ENCODE data around the gene SNRNP200. TPM values are rescaled to one million over a fixed set of nuclear protein-coding genes. Genes with fewer than 3 reads are reported as not detected.

SNRNP200 gene
- total and polyA plus RNA-seq, 4 experiments from 2014 or later: 53.6 to 227 (median 155) TPM

DNA sequence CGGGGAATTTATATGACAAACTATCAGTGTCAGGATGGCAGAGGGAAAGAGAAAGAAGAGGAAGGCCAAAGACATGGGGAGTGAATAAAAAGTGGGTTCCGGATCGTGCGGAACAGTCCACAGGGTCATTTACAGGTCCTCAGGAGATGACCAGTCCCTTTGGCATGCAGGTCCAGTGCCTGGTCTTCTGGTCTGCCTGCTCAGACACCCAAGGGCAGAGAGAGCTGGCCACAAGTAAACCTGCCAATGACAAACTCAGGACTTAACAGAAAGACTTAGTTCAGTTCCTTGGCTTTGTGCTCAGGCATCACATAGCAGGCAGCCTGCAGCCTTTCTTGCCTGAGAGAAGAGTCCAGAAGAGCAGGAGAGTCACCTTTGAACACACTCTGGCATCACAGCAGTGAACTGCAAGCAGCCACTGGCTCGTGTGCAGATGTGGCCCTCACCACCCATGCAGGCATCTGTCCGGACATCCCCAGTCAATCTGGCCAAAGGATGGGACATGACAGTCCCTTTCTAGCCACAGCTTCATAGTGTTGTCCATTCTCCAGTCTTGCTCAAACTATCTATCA is 53.5 kb downstream of the SNRNP200 start:
- H3K4me3 ChIP-seq (ENCODE audit: low read length in 2 of 2): no peak overlapping the region
- ChIA-PET POLR2A (ENCODE audit: partially characterized antibody) (interaction anchor here (1.6 kb wide), 1 partner anchor 10 kb away, joined by 4 read pairs; no protein-coding TSS in a partner anchor), CTCF (ENCODE audit: partially characterized antibody) (no interaction called here)
- H3K27ac ChIP-seq (ENCODE audit: low read depth, low read length): no peak overlapping the region
- intact Hi-C loops (cut with micrococcal nuclease): no loop called here
- no peaks in the 10 kb centered on the region for H3K27me3 Mint-ChIP-seq
- peaks cover 7% of the 10 kb centered on the region for H3K4me1 ChIP-seq (ENCODE audit: insufficient read depth, low read length)
- no peak for DNase-seq
- H3K9me3 ChIP-seq (ENCODE audit: control insufficient read depth in 1 of 2, low read length in 2 of 2): no peaks in the 10 kb centered on the region
- H3K4me3 Mint-ChIP-seq: no peak overlapping the region
- peak overlapping the region in 6 of 7 donors; percentile 17 to 87 (median 54) for H3K27ac Mint-ChIP-seq
- no peaks in the 10 kb centered on the region for H3K27me3 ChIP-seq (ENCODE audit: insufficient read depth, low read length)
- H3K36me3 Mint-ChIP-seq: peaks cover 31 to 54% of the 10 kb centered on the region in 2 donors
- H3K36me3 ChIP-seq (ENCODE audit: insufficient read depth, low read length): peaks cover 41% of the 10 kb centered on the region
- H3K9me3 Mint-ChIP-seq: no peaks in the 10 kb centered on the region
- peaks cover 10 to 20% (median 17%) of the 10 kb centered on the region in 4 donors for H3K4me1 Mint-ChIP-seq

DNA sequence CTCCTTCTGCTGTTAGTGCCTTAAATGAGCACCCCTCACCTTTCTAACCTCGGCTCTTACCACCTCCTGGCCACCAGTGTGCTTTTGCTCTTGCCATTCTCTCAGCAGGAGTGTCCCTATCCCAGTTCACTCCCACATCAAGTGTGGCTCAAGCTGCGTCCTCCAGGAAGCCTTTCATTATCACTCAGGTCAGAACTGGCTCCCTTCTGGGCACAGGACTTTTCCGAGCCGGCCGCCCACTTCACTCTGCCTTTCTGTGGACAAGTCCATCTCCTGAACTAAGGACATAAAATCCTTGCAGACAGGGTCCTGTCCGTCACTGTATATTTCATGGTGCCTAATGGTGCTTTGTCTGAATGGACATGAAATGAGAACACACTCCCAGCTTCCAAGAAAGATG is 55.2 kb downstream of the SNRNP200 start:
- DNase-seq: no peak
- H3K9me3 ChIP-seq (ENCODE audit: control insufficient read depth in 1 of 2, low read length in 2 of 2): no peaks in the 10 kb centered on the region
- Mint-ChIP-seq H3K9me3 (no peaks in the 10 kb centered on the region), H3K27ac (peak overlapping the region in 6 of 7 donors; percentile 5 to 85 (median 42)), H3K36me3 (peaks cover 23 to 44% of the 10 kb centered on the region in 2 donors), H3K27me3 (no peaks in the 10 kb centered on the region), H3K4me3 (no peak overlapping the region), H3K4me1 (peaks cover 19 to 29% (median 25%) of the 10 kb centered on the region in 4 donors)
- H3K36me3 ChIP-seq (ENCODE audit: insufficient read depth, low read length): peaks cover 35% of the 10 kb centered on the region
- H3K27ac ChIP-seq (ENCODE audit: low read depth, low read length): no peak overlapping the region
- no peaks in the 10 kb centered on the region for H3K27me3 ChIP-seq (ENCODE audit: insufficient read depth, low read length)
- intact Hi-C loops (cut with micrococcal nuclease): no loop called here
- no peak overlapping the region for H3K4me3 ChIP-seq (ENCODE audit: low read length in 2 of 2)
- ChIA-PET CTCF (ENCODE audit: partially characterized antibody) (interaction anchor here (2.0 kb wide), 1 partner anchor 11 kb away, joined by 4 read pairs; no protein-coding TSS in a partner anchor), POLR2A (ENCODE audit: partially characterized antibody) (no interaction called here)
- H3K4me1 ChIP-seq (ENCODE audit: insufficient read depth, low read length): peaks cover 18% of the 10 kb centered on the region

DNA sequence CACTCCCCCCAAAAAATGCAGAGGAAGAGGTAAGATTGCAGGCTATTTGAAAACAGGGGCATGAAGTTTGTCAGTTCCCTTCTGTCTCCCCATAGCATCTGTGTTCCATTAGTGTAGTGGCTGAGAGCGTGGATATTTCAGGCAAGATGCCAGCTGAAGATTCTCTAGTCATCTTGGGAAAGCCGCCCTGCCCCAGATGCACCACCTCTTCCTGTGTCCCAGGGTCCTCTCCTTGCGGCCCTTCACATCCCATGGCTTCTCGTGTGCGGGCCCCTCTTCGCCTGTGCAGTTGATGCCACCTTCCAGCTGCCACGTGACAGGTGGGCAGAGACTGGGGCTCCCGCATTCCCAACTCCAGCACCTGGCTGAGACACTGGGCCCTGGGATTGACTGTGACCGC is 55.7 kb downstream of the SNRNP200 start:
- intact Hi-C loops (cut with micrococcal nuclease): no loop called here
- no peak for DNase-seq
- Mint-ChIP-seq H3K27ac (peak overlapping the region in 6 of 7 donors; percentile 4 to 74 (median 16)), H3K9me3 (no peaks in the 10 kb centered on the region), H3K36me3 (peaks cover 21 to 39% of the 10 kb centered on the region in 2 donors), H3K4me3 (no peak overlapping the region), H3K27me3 (no peaks in the 10 kb centered on the region), H3K4me1 (peaks cover 22 to 32% (median 26%) of the 10 kb centered on the region in 4 donors)
- no peaks in the 10 kb centered on the region for H3K9me3 ChIP-seq (ENCODE audit: control insufficient read depth in 1 of 2, low read length in 2 of 2)
- POLR2A ChIA-PET (ENCODE audit: partially characterized antibody): no interaction called here
- H3K36me3 ChIP-seq (ENCODE audit: insufficient read depth, low read length): peaks cover 29% of the 10 kb centered on the region
- no peaks in the 10 kb centered on the region for H3K27me3 ChIP-seq (ENCODE audit: insufficient read depth, low read length)
- no peak overlapping the region for H3K27ac ChIP-seq (ENCODE audit: low read depth, low read length)
- H3K4me3 ChIP-seq (ENCODE audit: low read length in 2 of 2): no peak overlapping the region
- peaks cover 18% of the 10 kb centered on the region for H3K4me1 ChIP-seq (ENCODE audit: insufficient read depth, low read length)
- CTCF ChIA-PET (ENCODE audit: partially characterized antibody): interaction anchor here (2.0 kb wide), 1 partner anchor 12 kb away, joined by 4 read pairs; no protein-coding TSS in a partner anchor

DNA sequence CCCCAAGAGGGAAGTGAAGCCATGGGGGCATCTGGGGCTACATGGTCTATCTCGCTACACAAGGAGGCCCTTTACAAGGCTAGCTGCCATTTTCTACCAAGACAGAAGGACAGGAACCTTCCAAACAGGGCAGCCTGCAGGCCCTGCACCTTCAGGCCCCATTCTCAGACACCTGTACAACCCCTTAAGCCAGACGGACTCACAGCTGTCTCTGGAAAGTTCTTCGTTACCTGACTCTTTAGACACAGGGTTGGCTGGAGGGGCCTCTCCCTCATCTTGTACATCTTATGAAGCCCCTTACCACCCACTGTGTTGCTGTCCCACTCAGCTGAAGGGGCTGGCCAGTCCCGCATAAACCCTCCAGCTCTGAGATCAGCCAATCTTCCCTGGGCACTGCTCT is 56.7 kb downstream of the SNRNP200 start:
- no peak for DNase-seq
- Mint-ChIP-seq H3K36me3 (peaks cover 14 to 29% of the 10 kb centered on the region in 2 donors), H3K9me3 (no peaks in the 10 kb centered on the region), H3K4me1 (peaks cover 21 to 30% (median 26%) of the 10 kb centered on the region in 4 donors), H3K4me3 (no peak overlapping the region), H3K27ac (peak overlapping the region in 3 of 7 donors; percentile 36 to 48 (median 46)), H3K27me3 (no peaks in the 10 kb centered on the region)
- H3K27me3 ChIP-seq (ENCODE audit: insufficient read depth, low read length): no peaks in the 10 kb centered on the region
- ChIA-PET POLR2A (ENCODE audit: partially characterized antibody) (interaction anchor here (1.3 kb wide), 1 partner anchor 27 kb away, joined by 3 read pairs; no protein-coding TSS in a partner anchor), CTCF (ENCODE audit: partially characterized antibody) (no interaction called here)
- intact Hi-C loops (cut with micrococcal nuclease): no loop called here
- H3K36me3 ChIP-seq (ENCODE audit: insufficient read depth, low read length): peaks cover 20% of the 10 kb centered on the region
- H3K4me1 ChIP-seq (ENCODE audit: insufficient read depth, low read length): peaks cover 18% of the 10 kb centered on the region
- H3K4me3 ChIP-seq (ENCODE audit: low read length in 2 of 2): no peak overlapping the region
- H3K9me3 ChIP-seq (ENCODE audit: control insufficient read depth in 1 of 2, low read length in 2 of 2): no peaks in the 10 kb centered on the region
- no peak overlapping the region for H3K27ac ChIP-seq (ENCODE audit: low read depth, low read length)

DNA sequence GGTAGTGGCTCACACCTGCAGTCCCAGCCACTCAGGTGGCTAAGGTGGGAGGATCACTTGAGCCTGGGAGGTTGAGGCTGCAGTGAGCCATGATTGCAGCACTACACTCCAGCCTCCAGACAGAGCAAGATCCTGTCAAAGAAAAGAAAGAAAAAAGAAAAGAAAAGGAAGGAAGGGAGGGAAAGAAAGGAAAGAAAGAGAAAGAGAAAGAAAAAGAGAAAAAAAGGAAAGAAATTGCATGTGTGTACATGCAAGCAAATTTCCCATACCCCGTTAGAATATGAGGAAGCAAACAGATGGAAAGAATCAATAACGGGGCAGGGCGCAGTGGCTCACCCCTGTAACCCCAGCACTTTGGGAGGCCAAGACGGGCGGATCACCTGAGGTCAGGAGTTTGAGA is 57.5 kb downstream of the SNRNP200 start:
- H3K4me1 Mint-ChIP-seq: peaks cover 22 to 33% (median 27%) of the 10 kb centered on the region in 4 donors
- POLR2A ChIA-PET (ENCODE audit: partially characterized antibody): interaction anchor here (1.3 kb wide), 1 partner anchor 28 kb away, joined by 3 read pairs; no protein-coding TSS in a partner anchor

DNA sequence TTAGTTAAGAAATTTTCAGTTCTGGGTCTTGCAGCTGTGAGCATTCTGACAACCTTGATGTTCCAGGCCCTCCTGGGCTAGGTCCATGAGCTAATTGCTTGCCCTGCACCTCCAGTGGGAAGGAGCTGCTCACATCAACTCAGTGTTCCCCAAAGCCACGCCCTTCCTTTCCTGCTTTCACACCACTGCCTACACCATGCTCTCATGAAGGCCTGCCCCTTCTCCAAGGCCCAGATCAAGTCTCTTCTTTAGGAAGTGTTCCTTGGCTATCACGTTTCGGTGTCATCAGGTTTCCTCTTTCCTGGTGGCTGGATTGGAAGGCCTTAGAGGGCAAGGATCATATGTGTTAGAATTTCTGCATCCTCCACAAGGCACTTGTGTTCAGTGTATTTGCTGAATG is 58.3 kb downstream of the SNRNP200 start:
- Histone ChIP-seq H3K4me3 (ENCODE audit: low read length in 2 of 2) (no peak overlapping the region), H3K36me3 (ENCODE audit: insufficient read depth, low read length) (peaks cover 3% of the 10 kb centered on the region), H3K9me3 (ENCODE audit: control insufficient read depth in 1 of 2, low read length in 2 of 2) (no peaks in the 10 kb centered on the region), H3K27me3 (ENCODE audit: insufficient read depth, low read length) (no peaks in the 10 kb centered on the region), H3K27ac (ENCODE audit: low read depth, low read length) (no peak overlapping the region), H3K4me1 (ENCODE audit: insufficient read depth, low read length) (peaks cover 30% of the 10 kb centered on the region)
- intact Hi-C loops (cut with micrococcal nuclease): no loop called here
- POLR2A ChIA-PET (ENCODE audit: partially characterized antibody): interaction anchor here (0.8 kb wide), 1 partner anchor 39 kb away, joined by 4 read pairs; no protein-coding TSS in a partner anchor
- H3K27ac Mint-ChIP-seq: peak overlapping the region in 6 of 7 donors; percentile 37 to 83 (median 62)
- no peak for DNase-seq
- peaks cover 5 to 14% of the 10 kb centered on the region in 2 donors for H3K36me3 Mint-ChIP-seq
- CTCF ChIA-PET (ENCODE audit: partially characterized antibody): no interaction called here
- no peaks in the 10 kb centered on the region for H3K9me3 Mint-ChIP-seq
- H3K4me3 Mint-ChIP-seq: no peak overlapping the region
- no peaks in the 10 kb centered on the region for H3K27me3 Mint-ChIP-seq
- peaks cover 29 to 42% (median 35%) of the 10 kb centered on the region in 4 donors for H3K4me1 Mint-ChIP-seq

More for the DNA sequence above, 57.5 kb downstream of the SNRNP200 start:
- H3K27me3 ChIP-seq (ENCODE audit: insufficient read depth, low read length): no peaks in the 10 kb centered on the region
- H3K36me3 Mint-ChIP-seq: peaks cover 9 to 23% of the 10 kb centered on the region in 2 donors
- no peaks in the 10 kb centered on the region for H3K27me3 Mint-ChIP-seq
- H3K27ac ChIP-seq (ENCODE audit: low read depth, low read length): no peak overlapping the region
- H3K9me3 ChIP-seq (ENCODE audit: control insufficient read depth in 1 of 2, low read length in 2 of 2): no peaks in the 10 kb centered on the region
- CTCF ChIA-PET (ENCODE audit: partially characterized antibody): no interaction called here
- intact Hi-C loops (cut with micrococcal nuclease): no loop called here
- H3K36me3 ChIP-seq (ENCODE audit: insufficient read depth, low read length): peaks cover 12% of the 10 kb centered on the region
- no peak overlapping the region for H3K4me3 Mint-ChIP-seq
- DNase-seq: no peak
- no peak overlapping the region for H3K4me3 ChIP-seq (ENCODE audit: low read length in 2 of 2)
- peaks cover 22% of the 10 kb centered on the region for H3K4me1 ChIP-seq (ENCODE audit: insufficient read depth, low read length)
- no peaks in the 10 kb centered on the region for H3K9me3 Mint-ChIP-seq
- H3K27ac Mint-ChIP-seq: peak overlapping the region in 5 of 7 donors; percentile 12 to 72 (median 64)

DNA sequence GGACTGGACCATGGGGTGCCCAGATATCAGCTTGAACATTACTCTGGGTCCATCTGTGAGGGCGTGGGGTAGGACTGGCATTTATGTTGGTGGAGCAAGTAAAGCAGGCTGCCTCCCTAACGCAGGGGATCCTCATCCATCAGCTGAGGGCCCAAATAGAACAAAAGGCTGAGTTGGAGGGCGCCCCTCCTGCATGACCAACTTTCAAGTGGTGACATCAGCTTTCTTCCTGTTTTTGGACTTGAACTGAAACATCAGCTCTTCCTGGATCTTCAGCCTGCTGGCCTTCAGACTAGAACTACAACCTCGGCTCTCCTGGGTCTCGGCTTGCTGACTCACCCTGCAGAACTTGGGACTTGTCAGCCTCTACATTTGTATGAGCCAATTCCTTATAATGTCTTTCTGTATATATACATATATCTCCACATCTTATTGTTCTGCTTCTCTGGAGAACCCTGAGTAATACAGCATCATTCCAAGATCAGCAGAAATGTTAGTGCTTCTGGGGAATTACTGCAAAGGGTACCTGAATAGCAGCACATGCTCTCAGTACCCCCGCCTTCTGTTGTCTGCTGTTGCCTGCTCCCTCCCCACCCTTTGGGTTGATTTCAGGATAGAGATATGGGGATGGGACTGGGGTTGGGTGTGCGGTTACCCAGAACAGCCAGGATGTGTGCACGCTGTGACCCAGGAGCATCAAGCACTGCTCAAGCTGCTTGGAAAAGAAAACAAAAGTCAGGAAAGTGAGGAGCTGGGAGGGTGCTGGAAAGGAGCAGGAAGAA is 59.5 kb downstream of the SNRNP200 start:
- no peak for DNase-seq
- intact Hi-C loops (cut with micrococcal nuclease): no loop called here

More for the DNA sequence above, 59.5 kb downstream of the SNRNP200 start:
- peaks cover 38 to 54% (median 46%) of the 10 kb centered on the region in 4 donors for H3K4me1 Mint-ChIP-seq
- no peak overlapping the region for H3K27ac ChIP-seq (ENCODE audit: low read depth, low read length)
- H3K9me3 ChIP-seq (ENCODE audit: control insufficient read depth in 1 of 2, low read length in 2 of 2): no peaks in the 10 kb centered on the region
- POLR2A ChIA-PET (ENCODE audit: partially characterized antibody): interaction anchor here (1.0 kb wide), 1 partner anchor 37 kb away, joined by 5 read pairs; the partner anchor contains the start of gene STARD7
- peaks cover 43% of the 10 kb centered on the region for H3K4me1 ChIP-seq (ENCODE audit: insufficient read depth, low read length)
- H3K9me3 Mint-ChIP-seq: no peaks in the 10 kb centered on the region
- H3K27me3 ChIP-seq (ENCODE audit: insufficient read depth, low read length): no peaks in the 10 kb centered on the region
- peaks cover 0 to 7% of the 10 kb centered on the region in 2 donors for H3K36me3 Mint-ChIP-seq
- H3K27me3 Mint-ChIP-seq: no peaks in the 10 kb centered on the region
- peak overlapping the region; percentile 11 to 89 (median 58) for H3K27ac Mint-ChIP-seq
- CTCF ChIA-PET (ENCODE audit: partially characterized antibody): interaction anchor here (1.0 to 1.6 kb wide), 3 partner anchors 14 to 38 kb away, joined by 3 to 4 read pairs (median 4); partner anchors contain the start of gene STARD7
- H3K4me3 Mint-ChIP-seq: peak overlapping the region in 1 of 8 donors; percentile 42
- no peaks in the 10 kb centered on the region for H3K36me3 ChIP-seq (ENCODE audit: insufficient read depth, low read length)
- H3K4me3 ChIP-seq (ENCODE audit: low read length in 2 of 2): no peak overlapping the region

Data from CD4-positive, alpha-beta memory T cell (primary cell).